ENCODE measurements around the gene MYO1D.
"Not testable (repeated sequence)": the region's sequence is repeated elsewhere in the genome, so short reads cannot be mapped to it uniquely, and the experiment has no call there.

The MYO1D gene

DNA sequence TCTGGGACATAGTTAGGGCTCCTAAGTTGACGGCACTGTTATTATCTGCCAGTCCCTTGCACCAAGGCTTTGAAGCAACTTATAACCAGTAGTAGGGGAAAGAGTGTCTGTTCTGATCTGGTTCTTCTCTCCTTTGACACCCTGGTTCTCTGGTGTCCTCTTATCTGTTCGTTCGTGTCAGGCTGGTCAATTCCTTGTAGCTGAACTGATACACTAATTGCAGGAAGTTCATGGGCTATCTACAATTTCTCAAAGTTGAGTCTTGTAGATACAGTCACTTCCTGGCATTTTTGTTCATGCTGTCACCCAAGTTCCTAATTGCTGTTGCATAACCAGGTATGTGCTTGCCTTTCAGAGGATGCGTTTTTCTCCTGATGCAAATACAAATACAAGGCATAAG, 17.3 kb upstream of the MYO1D start:
- no peak for DNase-seq (ENCODE audit: low read depth)

GRCh38 chr17:32887410-32887809, 10.5 kb upstream of the MYO1D start:
- not testable (repeated sequence) for DNase-seq (ENCODE audit: low read depth)

- DNase-seq (ENCODE audit: low read depth), result not testable (repeated sequence)
Measured at GRCh38 chr17:32886951-32887350, 10.0 kb upstream of the MYO1D start.

- no peak for DNase-seq (ENCODE audit: low read depth)
Measured at GRCh38 chr17:32882734-32883133, 5.8 kb upstream of the MYO1D start.

- DNase-seq (ENCODE audit: low read depth), result no peak
Measured at GRCh38 chr17:32882029-32882428, 5.1 kb upstream of the MYO1D start.

GRCh38 chr17:32880671-32881453, 3.9 kb upstream of the MYO1D start:
- DNase-seq (ENCODE audit: low read depth), result no peak

DNA sequence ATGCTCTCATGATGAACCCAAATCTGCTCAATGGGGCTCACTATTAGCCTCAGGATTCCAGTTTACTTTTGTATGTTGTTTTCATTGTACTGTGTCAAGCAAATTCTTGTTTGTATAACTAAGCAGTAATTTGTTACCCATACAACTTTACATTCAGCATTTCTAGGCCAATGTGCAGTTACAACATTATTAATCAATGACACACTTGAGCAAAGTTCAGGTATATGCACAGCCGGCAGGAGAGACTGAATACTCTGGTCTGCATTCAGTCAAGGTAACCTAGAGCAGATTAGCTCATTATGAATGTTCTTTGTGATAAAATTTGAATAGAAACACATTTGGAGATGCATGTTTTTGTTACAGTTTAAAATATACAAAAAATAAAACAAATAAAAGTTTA, 2.2 kb upstream of the MYO1D start:
- DNase-seq (ENCODE audit: low read depth), result no peak

DNA sequence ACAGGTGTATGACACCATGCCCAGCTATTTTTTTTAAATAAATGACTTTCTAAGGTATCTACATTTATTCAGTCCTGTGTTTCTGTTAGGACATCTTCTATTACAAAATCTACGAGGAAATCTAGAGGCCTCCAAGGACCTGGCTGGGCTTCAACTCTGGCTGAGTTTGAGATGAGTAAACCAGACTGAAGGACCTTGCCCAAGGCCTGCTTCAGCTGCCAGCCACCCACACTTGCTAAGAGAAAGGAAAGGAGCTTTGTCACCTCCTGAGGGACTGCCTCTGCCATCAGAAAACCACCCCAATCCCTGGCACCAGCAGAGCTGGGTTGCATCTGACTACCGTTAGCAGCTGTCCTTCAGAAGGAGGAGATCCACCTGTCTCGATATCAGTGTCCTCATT, 1.3 kb upstream of the MYO1D start:
- DNase-seq (ENCODE audit: low read depth), result no peak

DNA sequence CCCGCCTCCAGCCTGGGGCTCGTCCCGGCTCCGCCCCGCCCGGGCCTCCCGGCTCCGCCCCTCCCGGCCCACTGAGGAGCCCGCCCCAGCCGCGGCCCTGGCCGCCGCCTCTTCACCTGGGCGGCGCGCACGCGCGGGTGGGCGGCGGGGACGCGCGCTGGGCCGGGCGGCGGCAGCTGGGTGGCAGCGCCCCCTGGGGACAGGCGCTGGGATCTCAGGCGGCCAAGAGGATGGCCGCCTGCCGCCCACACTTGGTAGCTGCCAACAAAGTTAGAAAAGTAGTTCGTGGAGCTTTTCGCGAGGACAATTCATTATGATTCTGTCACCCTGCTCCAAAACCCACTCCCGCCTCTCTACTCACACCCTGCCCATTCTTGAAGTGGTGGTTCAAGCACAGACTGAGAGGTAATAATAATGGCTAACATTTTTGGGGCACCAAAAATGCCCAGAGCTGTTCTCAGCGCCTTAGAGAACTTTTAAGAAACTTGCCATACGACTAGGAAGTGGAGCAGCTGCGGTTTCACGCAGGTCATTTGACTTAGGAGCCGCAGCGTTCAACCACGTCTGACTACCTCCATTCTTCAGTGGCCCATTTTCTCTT, 340 bp upstream of the MYO1D start:
- DNase-seq (ENCODE audit: low read depth), result peak; percentile 86

GRCh38 chr17:32875923-32876416, 954 bp downstream of the MYO1D start:
- no peak for DNase-seq (ENCODE audit: low read depth)

DNA sequence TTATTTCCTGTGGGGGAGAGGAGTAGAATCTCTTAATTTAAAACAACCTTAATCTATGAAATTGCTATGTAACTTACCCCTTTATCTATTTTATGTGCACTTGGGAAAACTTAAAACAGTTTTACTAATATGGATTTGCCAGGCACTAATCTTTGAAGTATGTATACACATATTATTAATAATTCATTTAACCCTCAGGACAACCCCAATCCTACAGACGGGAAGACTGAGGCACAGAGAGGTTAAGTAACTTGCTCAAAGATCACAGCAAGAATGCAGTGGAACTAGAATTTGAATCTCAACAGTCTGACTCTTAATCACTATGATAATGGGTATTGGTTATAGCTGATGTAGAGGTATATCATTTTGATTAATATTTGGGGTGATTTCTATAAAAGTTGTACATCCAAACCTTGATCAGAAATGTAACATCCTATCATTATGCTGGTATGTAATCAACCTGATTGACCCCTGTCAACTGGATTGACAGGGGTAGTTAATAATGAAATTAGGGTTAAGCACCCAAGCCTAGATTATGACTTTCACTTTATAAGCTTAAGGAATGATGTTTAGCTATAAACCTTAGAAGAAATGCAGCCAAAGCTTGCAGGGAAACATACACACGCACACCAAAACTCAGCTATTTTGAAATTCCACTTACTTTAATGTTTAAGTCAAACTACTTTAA, 1.6 kb downstream of the MYO1D start:
- no peak for DNase-seq (ENCODE audit: low read depth)

DNA sequence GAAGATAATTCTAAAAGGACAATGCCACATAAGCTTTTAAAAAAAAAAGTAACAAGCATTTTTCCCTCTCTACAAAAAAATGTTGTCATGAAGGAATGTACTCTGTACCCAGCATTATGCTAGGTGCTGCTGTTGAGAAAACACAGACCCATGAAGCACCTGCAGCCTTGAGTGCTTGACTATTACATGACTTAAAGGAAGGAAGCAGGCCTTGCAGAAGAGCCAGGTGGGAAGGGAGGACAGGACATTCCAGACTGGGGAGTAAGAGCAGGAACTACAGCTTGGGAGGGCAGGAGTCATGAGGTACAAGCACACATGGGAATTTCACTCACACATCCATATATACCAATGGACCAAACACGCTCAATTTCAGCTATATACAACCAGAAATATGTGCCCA, 3.8 kb downstream of the MYO1D start:
- DNase-seq (ENCODE audit: low read depth), result no peak

DNA sequence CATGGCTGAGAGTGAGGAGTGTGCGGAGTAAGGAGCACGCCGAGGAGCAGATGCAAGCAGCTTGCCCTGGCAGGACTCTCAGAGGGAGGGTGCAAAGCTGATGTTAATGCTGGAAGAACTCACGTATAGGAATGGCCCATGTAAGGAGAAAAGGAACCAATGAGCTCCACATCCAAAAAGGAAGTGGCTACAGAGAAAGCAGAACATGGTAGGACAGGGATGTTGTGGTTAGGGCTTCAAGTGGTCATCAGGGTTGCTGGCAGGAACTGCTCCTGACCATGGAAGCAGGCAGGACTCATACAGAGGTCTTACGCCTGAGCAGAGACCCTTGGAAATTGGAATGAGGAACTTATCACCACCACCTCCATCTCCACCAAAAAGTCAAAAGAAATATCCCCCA, 5.2 kb downstream of the MYO1D start:
- DNase-seq (ENCODE audit: low read depth), result no peak

GRCh38 chr17:32870969-32871368, 6.0 kb downstream of the MYO1D start:
- no peak for DNase-seq (ENCODE audit: low read depth)

DNA sequence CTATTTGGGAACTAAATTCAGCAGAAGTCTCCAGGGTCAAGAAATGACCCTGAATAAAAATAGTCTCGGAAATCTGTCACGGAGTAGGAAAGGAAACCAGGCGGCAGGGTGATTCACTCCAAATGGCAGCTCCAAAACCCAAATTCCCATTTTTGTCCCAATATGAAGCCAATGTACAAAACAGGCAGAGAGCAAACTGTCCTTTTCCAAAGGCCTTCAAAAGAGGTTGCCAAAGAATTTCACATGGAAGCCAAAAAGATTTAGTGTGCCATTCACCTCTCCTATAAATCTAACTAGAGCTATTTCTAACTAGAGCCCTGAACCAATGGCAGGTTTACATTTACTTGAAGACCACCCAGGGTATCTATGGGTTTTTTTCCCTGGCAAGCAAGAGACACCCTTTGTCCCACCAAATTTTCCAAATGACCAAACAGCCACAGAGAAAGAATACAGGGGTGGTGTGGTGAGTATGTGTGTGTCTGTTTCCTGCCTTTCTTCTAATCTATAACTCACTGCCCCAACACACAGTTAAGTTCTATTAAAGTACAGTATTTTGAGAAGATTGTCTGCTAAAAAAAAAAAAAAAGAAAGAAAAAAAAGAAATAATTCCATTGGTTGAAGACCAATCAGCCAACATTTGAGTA, 6.8 kb downstream of the MYO1D start:
- no peak for DNase-seq (ENCODE audit: low read depth)

GRCh38 chr17:32869345-32870026, 7.4 kb downstream of the MYO1D start:
- no peak for DNase-seq (ENCODE audit: low read depth)

GRCh38 chr17:32865141-32865540, 11.8 kb downstream of the MYO1D start:
- DNase-seq (ENCODE audit: low read depth), result no peak

DNA sequence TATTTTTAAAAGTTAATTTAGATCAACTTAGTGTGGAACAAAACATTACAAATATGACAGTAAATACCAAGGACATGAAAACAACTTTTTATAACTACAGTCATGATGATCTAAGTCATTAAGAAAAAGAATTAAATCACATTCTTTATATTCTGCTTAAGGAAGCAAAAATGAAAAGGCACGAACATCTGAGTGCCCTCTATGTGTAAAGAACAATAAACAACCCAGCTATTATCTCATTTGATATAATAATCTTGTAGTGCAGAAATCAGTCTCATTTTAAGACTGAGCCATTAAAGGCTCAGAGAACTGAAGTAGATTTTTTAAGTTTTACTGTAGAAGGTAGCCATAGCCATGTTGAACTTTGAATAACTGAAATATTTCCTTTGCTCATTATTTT, 13.4 kb downstream of the MYO1D start:
- DNase-seq (ENCODE audit: low read depth), result no peak

- no peak for DNase-seq (ENCODE audit: low read depth)
Measured at GRCh38 chr17:32862940-32863339, 14.0 kb downstream of the MYO1D start.

DNA sequence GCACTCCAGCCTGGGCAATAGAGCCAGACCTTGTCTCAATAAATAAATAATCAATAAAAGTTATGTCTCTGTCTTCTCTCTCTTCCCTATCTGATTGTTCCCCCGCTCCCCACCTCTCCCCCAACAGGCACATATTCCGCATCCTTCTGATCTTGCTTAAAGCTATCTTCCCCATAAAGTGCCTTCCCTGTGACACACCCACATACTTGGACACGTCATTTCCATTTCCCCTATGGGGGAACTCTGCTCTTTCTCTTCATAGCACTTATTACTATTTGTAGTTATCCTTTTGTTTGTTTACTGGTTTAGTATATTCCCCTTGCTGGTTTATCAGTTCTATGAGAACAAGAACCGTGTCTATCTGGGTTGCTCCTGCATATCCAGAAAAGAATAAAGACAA, 14.9 kb downstream of the MYO1D start:
- no peak for DNase-seq (ENCODE audit: low read depth)

DNA sequence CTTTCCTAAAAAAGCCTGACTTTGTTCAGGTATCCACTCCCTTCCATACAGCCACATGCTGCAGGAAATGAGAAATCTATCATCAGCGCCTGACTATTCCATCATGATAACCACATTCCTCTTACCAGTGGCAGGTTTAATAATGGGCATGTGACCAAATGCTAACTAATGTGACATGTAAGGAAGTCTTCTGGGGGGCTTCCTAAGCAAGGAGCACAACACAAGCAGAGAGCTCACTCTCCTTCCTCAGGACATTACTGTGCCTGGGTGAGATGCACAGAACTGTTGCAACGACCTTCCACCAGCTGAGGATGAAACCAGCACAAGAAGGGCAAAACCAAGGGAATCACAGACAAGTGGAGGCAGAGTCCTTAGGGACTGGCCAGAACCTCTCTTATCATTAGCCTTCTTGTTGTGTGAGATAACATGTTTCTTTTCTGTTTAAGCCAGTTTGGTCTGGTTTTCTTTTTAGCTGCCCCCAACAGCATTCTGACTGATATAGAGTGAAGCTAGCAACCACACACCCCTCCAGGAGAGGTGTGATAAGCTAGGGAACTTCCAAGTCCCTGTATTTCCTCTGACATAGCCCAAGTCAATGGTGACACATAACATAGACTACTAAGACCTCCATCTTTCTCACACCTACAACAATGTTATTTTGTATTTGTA, 16.9 kb downstream of the MYO1D start:
- DNase-seq (ENCODE audit: low read depth), result no peak

GRCh38 chr17:32855620-32856019, 21.3 kb downstream of the MYO1D start:
- no peak for DNase-seq (ENCODE audit: low read depth)
